Neural cell (in vitro differentiated cells): ENCODE data around the gene HIF1A.

Experiments
- EP300 ChIP-seq: fragments of 450-650 bp; conservative IDR thresholded peaks from 2 replicates; pipeline ENCODE4 v1.6.1; 2014; ENCODE audit warnings: antibody characterized with exemption, mild to moderate bottlenecking, moderate library complexity; ENCODE audit not compliant: poor library complexity, severe bottlenecking
- POLR2AphosphoS5 ChIP-seq: IDR thresholded peaks from 2 replicates; pipeline ENCODE4 v1.6.1; 2012
- TF ChIP-seq, protein P1 (sequence below): fragments of 450-650 bp; IDR thresholded peaks from 2 replicates; pipeline ENCODE4 v1.5.1; 2014; ENCODE audit warnings: antibody characterized with exemption, mild to moderate bottlenecking, moderate library complexity; ENCODE audit not compliant: poor library complexity, severe bottlenecking

DNA sequence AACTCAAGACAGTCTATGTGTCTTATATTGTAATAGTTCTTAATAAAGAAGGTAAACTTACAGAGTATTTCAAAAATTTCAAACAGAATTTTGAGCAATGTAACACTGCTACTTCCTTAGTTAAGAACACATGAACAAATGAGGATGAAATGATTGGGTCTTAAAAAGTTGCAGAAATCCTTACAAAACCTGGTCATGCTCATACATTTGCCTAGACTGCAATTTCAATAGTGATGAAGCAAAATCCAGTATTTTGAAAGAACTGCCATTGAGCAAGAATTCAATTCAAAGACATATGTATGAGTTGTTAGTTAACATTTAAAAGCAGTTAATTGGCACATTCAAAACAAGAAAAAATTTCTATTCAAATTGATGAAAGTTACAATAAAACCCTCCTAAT lies 17.8 kb upstream of the HIF1A start:
- TF ChIP-seq, protein P1, sequence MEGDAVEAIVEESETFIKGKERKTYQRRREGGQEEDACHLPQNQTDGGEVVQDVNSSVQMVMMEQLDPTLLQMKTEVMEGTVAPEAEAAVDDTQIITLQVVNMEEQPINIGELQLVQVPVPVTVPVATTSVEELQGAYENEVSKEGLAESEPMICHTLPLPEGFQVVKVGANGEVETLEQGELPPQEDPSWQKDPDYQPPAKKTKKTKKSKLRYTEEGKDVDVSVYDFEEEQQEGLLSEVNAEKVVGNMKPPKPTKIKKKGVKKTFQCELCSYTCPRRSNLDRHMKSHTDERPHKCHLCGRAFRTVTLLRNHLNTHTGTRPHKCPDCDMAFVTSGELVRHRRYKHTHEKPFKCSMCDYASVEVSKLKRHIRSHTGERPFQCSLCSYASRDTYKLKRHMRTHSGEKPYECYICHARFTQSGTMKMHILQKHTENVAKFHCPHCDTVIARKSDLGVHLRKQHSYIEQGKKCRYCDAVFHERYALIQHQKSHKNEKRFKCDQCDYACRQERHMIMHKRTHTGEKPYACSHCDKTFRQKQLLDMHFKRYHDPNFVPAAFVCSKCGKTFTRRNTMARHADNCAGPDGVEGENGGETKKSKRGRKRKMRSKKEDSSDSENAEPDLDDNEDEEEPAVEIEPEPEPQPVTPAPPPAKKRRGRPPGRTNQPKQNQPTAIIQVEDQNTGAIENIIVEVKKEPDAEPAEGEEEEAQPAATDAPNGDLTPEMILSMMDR: no peak
- no peak for TF ChIP-seq EP300
- no peak for TF ChIP-seq POLR2AphosphoS5
